HG03469 (cell line): ENCODE measurements around the gene FYB1.

ENCODE experiments used
- ATAC-seq: cut with Tn5 transposase; IDR thresholded peaks from one replicate; pipeline ENCODE4 v1.9.1; 2021; ENCODE audit warnings: mild to moderate bottlenecking, moderate library complexity, moderate number of reproducible peaks; ENCODE audit not compliant: unreplicated experiment

The FYB1 gene

GRCh38 chr5:39099831-39100230, 119.5 kb downstream of the FYB1 start:
- ATAC-seq = no peak

- ATAC-seq = no peak
Observed at GRCh38 chr5:39093352-39093751, 126.0 kb downstream of the FYB1 start.

GRCh38 chr5:39092581-39093351, 126.6 kb downstream of the FYB1 start:
- ATAC-seq = no peak

- ATAC-seq = no peak
Observed at GRCh38 chr5:39091940-39092580, 127.3 kb downstream of the FYB1 start.

- no peak for ATAC-seq
Observed at GRCh38 chr5:39083968-39084367, 135.4 kb downstream of the FYB1 start.

GRCh38 chr5:39082995-39083394, 136.4 kb downstream of the FYB1 start:
- no peak for ATAC-seq

- no peak for ATAC-seq
Observed at GRCh38 chr5:39080597-39081204, 138.7 kb downstream of the FYB1 start.

GRCh38 chr5:39080168-39080567, 139.2 kb downstream of the FYB1 start:
- no peak for ATAC-seq

- no peak for ATAC-seq
Observed at GRCh38 chr5:39079147-39079546, 140.2 kb downstream of the FYB1 start.

GRCh38 chr5:39076757-39077728, 142.3 kb downstream of the FYB1 start:
- ATAC-seq = peak; percentile 24

- no peak for ATAC-seq
Observed at GRCh38 chr5:39076101-39076756, 143.1 kb downstream of the FYB1 start.

GRCh38 chr5:39074017-39074814, 145.1 kb downstream of the FYB1 start, which contains the start of gene RICTOR:
RICTOR (minus strand) TSS chr5:39074399; CDS start chr5:39074377, 22 bp downstream.
- peak; percentile 63 for ATAC-seq

- ATAC-seq = peak; percentile 6
Observed at GRCh38 chr5:39073767-39074016, 145.7 kb downstream of the FYB1 start.

GRCh38 chr5:39072925-39073766, 146.2 kb downstream of the FYB1 start:
- peak; percentile 19 for ATAC-seq

GRCh38 chr5:39068099-39068498, 151.3 kb downstream of the FYB1 start:
- ATAC-seq = no peak

- no peak for ATAC-seq
Observed at GRCh38 chr5:39064450-39064849, 154.9 kb downstream of the FYB1 start.

- no peak for ATAC-seq
Observed at GRCh38 chr5:39063037-39063436, 156.3 kb downstream of the FYB1 start.

GRCh38 chr5:39062530-39062929, 156.8 kb downstream of the FYB1 start:
- ATAC-seq = no peak

GRCh38 chr5:39062104-39062503, 157.3 kb downstream of the FYB1 start:
- no peak for ATAC-seq
